ENCODE results near the gene CA12. TPM values are rescaled to one million over a fixed set of nuclear protein-coding genes. Genes with fewer than 3 reads are reported as not detected.
"Not testable (repeated sequence)": the region's sequence is repeated elsewhere in the genome, so short reads cannot be mapped to it uniquely, and the experiment has no call there.

CA12 gene
- total RNA-seq, 2 donors from 2014 or later, result 0.15 to 1.0 TPM

- no peaks in the 10 kb centered on the region for H3K9me3 Mint-ChIP-seq
- no peaks in the 10 kb centered on the region for H3K36me3 Mint-ChIP-seq (ENCODE audit: low read depth)
- H3K4me1 Mint-ChIP-seq, result no peaks in the 10 kb centered on the region
- H3K27me3 Mint-ChIP-seq, result peaks cover 11% of the 10 kb centered on the region
- H3K27ac Mint-ChIP-seq, result no peak overlapping the region
- H3K4me3 Mint-ChIP-seq, result no peak overlapping the region
- no peak for ATAC-seq (replicated peaks)
Measured at GRCh38 chr15:63332367-63333124, 49.1 kb downstream of the CA12 start.

GRCh38 chr15:63331456-63331855 lies 50.2 kb downstream of the CA12 start:
- H3K27ac Mint-ChIP-seq, result peak overlapping the region; percentile 53

GRCh38 chr15:63330926-63331325 lies 50.7 kb downstream of the CA12 start:
- Mint-ChIP-seq H3K27ac (peak overlapping the region; percentile 53), H3K9me3 (no peaks in the 10 kb centered on the region), H3K4me1 (no peaks in the 10 kb centered on the region), H3K27me3 (peaks cover 8% of the 10 kb centered on the region), H3K4me3 (no peak overlapping the region), H3K36me3 (ENCODE audit: low read depth) (no peaks in the 10 kb centered on the region)
- no peak for ATAC-seq (replicated peaks)

More at GRCh38 chr15:63331456-63331855, 50.2 kb downstream of the CA12 start:
- Mint-ChIP-seq H3K27me3 (peaks cover 8% of the 10 kb centered on the region), H3K36me3 (ENCODE audit: low read depth) (no peaks in the 10 kb centered on the region), H3K9me3 (no peaks in the 10 kb centered on the region), H3K4me3 (no peak overlapping the region), H3K4me1 (no peaks in the 10 kb centered on the region)
- peak; percentile 96 for ATAC-seq (replicated peaks)

GRCh38 chr15:63329567-63330350 lies 51.9 kb downstream of the CA12 start:
- Mint-ChIP-seq H3K4me1 (no peaks in the 10 kb centered on the region), H3K27ac (no peak overlapping the region), H3K36me3 (ENCODE audit: low read depth) (no peaks in the 10 kb centered on the region), H3K9me3 (no peaks in the 10 kb centered on the region), H3K4me3 (no peak overlapping the region), H3K27me3 (peaks cover 8% of the 10 kb centered on the region)
- no peak for ATAC-seq (replicated peaks)

- H3K27ac Mint-ChIP-seq, result no peak overlapping the region
Measured at GRCh38 chr15:63327648-63328421, 53.8 kb downstream of the CA12 start.

GRCh38 chr15:63324770-63325169 lies 56.9 kb downstream of the CA12 start:
- no peak overlapping the region for H3K27ac Mint-ChIP-seq
- H3K4me3 Mint-ChIP-seq, result no peak overlapping the region
- H3K9me3 Mint-ChIP-seq, result no peaks in the 10 kb centered on the region
- peak; percentile 95 for ATAC-seq (replicated peaks)
- H3K36me3 Mint-ChIP-seq (ENCODE audit: low read depth), result no peaks in the 10 kb centered on the region
- H3K4me1 Mint-ChIP-seq, result no peaks in the 10 kb centered on the region
- peaks cover 4% of the 10 kb centered on the region for H3K27me3 Mint-ChIP-seq

More at GRCh38 chr15:63327648-63328421, 53.8 kb downstream of the CA12 start:
- no peak for ATAC-seq (replicated peaks)
- no peak overlapping the region for H3K4me3 Mint-ChIP-seq
- H3K27me3 Mint-ChIP-seq, result peaks cover 7% of the 10 kb centered on the region
- H3K4me1 Mint-ChIP-seq, result no peaks in the 10 kb centered on the region
- H3K9me3 Mint-ChIP-seq, result no peaks in the 10 kb centered on the region
- no peaks in the 10 kb centered on the region for H3K36me3 Mint-ChIP-seq (ENCODE audit: low read depth)

GRCh38 chr15:63323798-63324563 lies 57.7 kb downstream of the CA12 start:
- no peak overlapping the region for H3K27ac Mint-ChIP-seq
- ATAC-seq (replicated peaks), result peak; percentile 34
- no peaks in the 10 kb centered on the region for H3K4me1 Mint-ChIP-seq
- peaks cover 4% of the 10 kb centered on the region for H3K27me3 Mint-ChIP-seq
- no peak overlapping the region for H3K4me3 Mint-ChIP-seq
- no peaks in the 10 kb centered on the region for H3K9me3 Mint-ChIP-seq
- H3K36me3 Mint-ChIP-seq (ENCODE audit: low read depth), result no peaks in the 10 kb centered on the region

GRCh38 chr15:63322541-63322940 lies 59.1 kb downstream of the CA12 start:
- Mint-ChIP-seq H3K4me1 (no peaks in the 10 kb centered on the region), H3K27ac (no peak overlapping the region), H3K36me3 (ENCODE audit: low read depth) (no peaks in the 10 kb centered on the region), H3K9me3 (no peaks in the 10 kb centered on the region), H3K27me3 (peaks cover 4% of the 10 kb centered on the region), H3K4me3 (no peak overlapping the region)
- ATAC-seq (replicated peaks), result no peak

- Mint-ChIP-seq H3K4me1 (no peaks in the 10 kb centered on the region), H3K36me3 (ENCODE audit: low read depth) (no peaks in the 10 kb centered on the region), H3K27ac (no peak overlapping the region), H3K4me3 (no peak overlapping the region), H3K9me3 (no peaks in the 10 kb centered on the region), H3K27me3 (peaks cover 4% of the 10 kb centered on the region)
- ATAC-seq (replicated peaks), result no peak
Measured at GRCh38 chr15:63321462-63321861, 60.2 kb downstream of the CA12 start.

- not testable (repeated sequence) for H3K27ac Mint-ChIP-seq; H3K27me3 Mint-ChIP-seq; ATAC-seq (replicated peaks); H3K4me3 Mint-ChIP-seq; H3K36me3 Mint-ChIP-seq (ENCODE audit: low read depth); H3K9me3 Mint-ChIP-seq; H3K4me1 Mint-ChIP-seq
Measured at GRCh38 chr15:63320981-63321380, 60.7 kb downstream of the CA12 start.

GRCh38 chr15:63320446-63320845 lies 61.2 kb downstream of the CA12 start:
- H3K4me1 Mint-ChIP-seq; ATAC-seq (replicated peaks): not testable (repeated sequence)

GRCh38 chr15:63319065-63319464 lies 62.6 kb downstream of the CA12 start:
- peaks cover 4% of the 10 kb centered on the region for H3K27me3 Mint-ChIP-seq
- no peak overlapping the region for H3K27ac Mint-ChIP-seq
- H3K36me3 Mint-ChIP-seq (ENCODE audit: low read depth), result no peaks in the 10 kb centered on the region
- H3K4me1 Mint-ChIP-seq, result no peaks in the 10 kb centered on the region
- no peak overlapping the region for H3K4me3 Mint-ChIP-seq
- H3K9me3 Mint-ChIP-seq, result no peaks in the 10 kb centered on the region
- no peak for ATAC-seq (replicated peaks)

More at GRCh38 chr15:63320446-63320845, 61.2 kb downstream of the CA12 start:
- H3K36me3 Mint-ChIP-seq (ENCODE audit: low read depth); H3K4me3 Mint-ChIP-seq; H3K27me3 Mint-ChIP-seq; H3K27ac Mint-ChIP-seq; H3K9me3 Mint-ChIP-seq: not testable (repeated sequence)

GRCh38 chr15:63318344-63318743 lies 63.3 kb downstream of the CA12 start:
- no peak for ATAC-seq (replicated peaks)
- no peaks in the 10 kb centered on the region for H3K4me1 Mint-ChIP-seq
- no peaks in the 10 kb centered on the region for H3K9me3 Mint-ChIP-seq
- H3K4me3 Mint-ChIP-seq, result no peak overlapping the region
- no peak overlapping the region for H3K27ac Mint-ChIP-seq
- no peaks in the 10 kb centered on the region for H3K36me3 Mint-ChIP-seq (ENCODE audit: low read depth)
- peaks cover 4% of the 10 kb centered on the region for H3K27me3 Mint-ChIP-seq

- H3K4me3 Mint-ChIP-seq, result no peak overlapping the region
- H3K27ac Mint-ChIP-seq, result no peak overlapping the region
- H3K27me3 Mint-ChIP-seq, result peaks cover 4% of the 10 kb centered on the region
Measured at GRCh38 chr15:63314409-63314808, 67.2 kb downstream of the CA12 start.

More at GRCh38 chr15:63314409-63314808, 67.2 kb downstream of the CA12 start:
- Mint-ChIP-seq H3K4me1 (no peaks in the 10 kb centered on the region), H3K9me3 (no peaks in the 10 kb centered on the region), H3K36me3 (ENCODE audit: low read depth) (no peaks in the 10 kb centered on the region)
- ATAC-seq (replicated peaks), result no peak
